B cell (primary cell): ENCODE data around the gene CFAP97D2. TPM values are rescaled to one million over a fixed set of nuclear protein-coding genes. Genes with fewer than 3 reads are reported as not detected.
A peak's percentile ranks its signal among the peaks of the same experiment; 100 is the strongest.

ENCODE experiments used
- ATAC-seq: fragments of 200-7000 bp; cut with Tn5 transposase; one replicate; pipeline ENCODE4 v1.10.0; 2021; ENCODE audit warnings: low read depth, mild to moderate bottlenecking, moderate number of reproducible peaks, moderate library complexity
- CTCF ChIA-PET: fragments of 350-600 bp; sonication (Branson Sonifier 250); formaldehyde crosslinking; loops from one replicate; lab custom pipeline; 2021; ENCODE audit warnings: antibody characterized with exemption, inconsistent platforms; lab: Charles Lee
- POLR2A ChIA-PET: fragments of 350-600 bp; sonication (Branson Sonifier 250); formaldehyde crosslinking; loops from one replicate; lab custom pipeline; 2021; ENCODE audit warnings: antibody characterized with exemption; lab: Charles Lee
- DNase-seq: peaks from one replicate; pipeline ENCODE4 v3.0.0; 2013
- H2AFZ ChIP-seq: 2 replicates; pipeline ENCODE4 v1.6.1; 2012; ENCODE audit warnings: mild to moderate bottlenecking, low read depth, low read length; ENCODE audit not compliant: insufficient read depth, poor library complexity, severe bottlenecking
- H3K27ac ChIP-seq, 2 donors: 1 replicate in 1 of 2; 2 replicates in 1 of 2; pipeline ENCODE4 v1.5.1; 2012 to 2013; ENCODE audit warnings: low read length in 2 of 2, mild to moderate bottlenecking in 2 of 2, moderate library complexity in 1 of 2
- H3K27me3 ChIP-seq, 4 experiments: fragments of 200-600 bp in 1 of 4; sonication (generic) in 1 of 4; replicated peaks in 1 of 4; 1 replicate in 2 of 4; 2 replicates in 2 of 4; pipeline versions ENCODE4 v1.6.1 to v1.7.0; 2013 to 2016; ENCODE audit warnings: low read length in 3 of 4, mild to moderate bottlenecking in 2 of 4, mixed read lengths in 1 of 4, moderate library complexity in 1 of 4; ENCODE audit not compliant: insufficient read depth in 4 of 4, control insufficient read depth in 3 of 4; ENCODE audit errors: control extremely low read depth in 1 of 4
- H3K36me3 ChIP-seq, 2 experiments: replicated peaks in 1 of 2; 1 replicate in 1 of 2; 2 replicates in 1 of 2; pipeline versions ENCODE4 v1.6.1 to v1.7.1; 2013; ENCODE audit warnings: low read length in 1 of 2; ENCODE audit not compliant: insufficient read depth in 2 of 2, control insufficient read depth in 1 of 2; ENCODE audit errors: control extremely low read depth in 1 of 2, extremely low read depth in 1 of 2
- H3K4me1 ChIP-seq, 2 donors: fragments of 200-600 bp in 1 of 2; sonication (generic) in 1 of 2; 1 replicate in 1 of 2; 2 replicates in 1 of 2; pipeline versions ENCODE4 v1.5.1 to v1.6.1; 2013 to 2017; ENCODE audit warnings: low read length in 2 of 2; ENCODE audit not compliant: control insufficient read depth in 2 of 2, insufficient read depth in 2 of 2
- H3K4me2 ChIP-seq: replicated peaks from 2 replicates; pipeline ENCODE3; 2012; ENCODE audit warnings: mild to moderate bottlenecking, low read depth, low read length; ENCODE audit not compliant: poor library complexity, severe bottlenecking
- H3K4me3 ChIP-seq, 5 experiments: fragments of 200-600 bp in 1 of 5; sonication (generic) in 1 of 5; 1 replicate in 3 of 5; 2 replicates in 2 of 5; pipeline versions ENCODE4 v1.5.1 to v1.7.0; 2011 to 2016; ENCODE audit warnings: low read length in 4 of 5, mild to moderate bottlenecking in 4 of 5, low read depth in 2 of 5, control low read depth in 1 of 5, moderate library complexity in 1 of 5; ENCODE audit not compliant: insufficient read depth in 1 of 5; ENCODE audit errors: control extremely low read depth in 1 of 5, extremely low read depth in 1 of 5
- H3K79me2 ChIP-seq: fragments of 200-600 bp; sonication (generic); one replicate; pipeline ENCODE4 v1.6.0; 2016; ENCODE audit warnings: low read length; ENCODE audit not compliant: control insufficient read depth, insufficient read depth
- H3K9ac ChIP-seq: fragments of 200-600 bp; sonication (generic); 2 replicates; pipeline ENCODE4 v1.6.1; 2017; ENCODE audit warnings: mild to moderate bottlenecking, low read length, moderate library complexity
- H3K9me3 ChIP-seq, 3 donors: one replicate each; pipeline versions ENCODE4 v1.6.1 to v1.7.1; 2013; ENCODE audit warnings: low read length in 2 of 3; ENCODE audit not compliant: control insufficient read depth in 2 of 3, insufficient read depth in 1 of 3; ENCODE audit errors: control extremely low read depth in 1 of 3
- H4K20me1 ChIP-seq: 2 replicates; pipeline ENCODE4 v1.6.0; 2012; ENCODE audit warnings: mild to moderate bottlenecking, low read length; ENCODE audit not compliant: insufficient read depth, control insufficient read depth, poor library complexity, severe bottlenecking
- H3K27ac Mint-ChIP-seq: one replicate; pipeline ENCODE4 v1.8.0; 2021; ENCODE audit warnings: mixed read lengths
- H3K27me3 Mint-ChIP-seq: one replicate; pipeline ENCODE4 v1.8.0; 2021; ENCODE audit warnings: mixed read lengths
- H3K4me1 Mint-ChIP-seq: one replicate; pipeline ENCODE4 v1.8.0; 2021; ENCODE audit warnings: mixed read lengths
- H3K4me3 Mint-ChIP-seq: one replicate; pipeline ENCODE4 v1.8.0; 2021; ENCODE audit warnings: mixed read lengths
- H3K9me3 Mint-ChIP-seq: one replicate; pipeline ENCODE4 v1.8.0; 2022; ENCODE audit warnings: mixed read lengths; ENCODE audit not compliant: insufficient read depth
- CTCF ChIP-seq: fragments of 200-600 bp; IDR thresholded peaks from one replicate; pipeline ENCODE4 v1.8.0; 2022; ENCODE audit warnings: antibody characterized with exemption, mild to moderate bottlenecking
- EZH2 ChIP-seq: IDR thresholded peaks from 2 replicates; pipeline ENCODE4 v1.6.1; 2012; ENCODE audit warnings: borderline replicate concordance, low read depth, mild to moderate bottlenecking, moderate library complexity, low read length; ENCODE audit not compliant: insufficient read depth, poor library complexity, severe bottlenecking
- WGBS: methylation state at CpG from one replicate; pipeline ENCODE4 v1.1.5; 2013; ENCODE audit warnings: missing lambda C conversion rate; ENCODE audit not compliant: insufficient coverage; 5-methylcytosine and 5-hydroxymethylcytosine counted together
- intact Hi-C: fragments of 100-400 bp; cut with micrococcal nuclease; formaldehyde crosslinking; loops from one replicate; pipeline ENCODE4 v1.10.0; 2022
- polyA plus RNA-seq: library from polyadenylated mRNA; depleted of rRNA; stranded (reverse); fragments of >200 nt; gene quantifications from 2 replicates; pipeline ENCODE4 v1.2.3, GENCODE V29; 2012
- total RNA-seq, 2 donors: library from RNA; stranded (reverse); fragments of 120-200 nt in 1 of 2; gene quantifications; 1 replicate in 1 of 2; 2 replicates in 1 of 2; pipeline versions ENCODE4 v1.2.3 to v1.2.4, GENCODE V29; 2013 to 2022

The CFAP97D2 gene
- total and polyA plus RNA-seq, 2 donors (not counting 1 experiment from before 2014, with no cell fraction given): 0.09 to 0.22 TPM

- Histone ChIP-seq H3K4me2 (peak overlapping the region; percentile 41), H3K4me3 (no peak overlapping the region), H3K36me3 (no peaks in the 10 kb centered on the region), H3K9me3 (no peaks in the 10 kb centered on the region), H3K27ac (peak overlapping the region in 1 of 2 donors; percentile 43), H3K4me1 (peaks cover 21 to 30% of the 10 kb centered on the region in 2 donors), H3K79me2 (peaks cover 20% of the 10 kb centered on the region), H3K9ac (no peak overlapping the region), H4K20me1 (peaks cover 13% of the 10 kb centered on the region), H3K27me3 (no peaks in the 10 kb centered on the region), H2AFZ (no peak overlapping the region)
- H3K9me3 Mint-ChIP-seq: no peaks in the 10 kb centered on the region
- ChIA-PET POLR2A (no interaction called here), CTCF (interaction anchor here (1.7 kb wide), 1 partner anchor 24 kb away, joined by 5 read pairs; no protein-coding TSS in a partner anchor)
- 64% methylated on average over 12 of the region's 12 CpGs for WGBS
- H3K27me3 Mint-ChIP-seq: no peaks in the 10 kb centered on the region
- intact Hi-C loops: loop anchor here (5.0 kb wide), 1 partner anchor 318 kb away; no protein-coding TSS in a partner anchor
- DNase-seq: no peak
- TF ChIP-seq CTCF (no peak), EZH2 (no peak)
- peaks cover 34% of the 10 kb centered on the region for H3K4me1 Mint-ChIP-seq
- no peak for ATAC-seq
- H3K27ac Mint-ChIP-seq: peak overlapping the region; percentile 21
- H3K4me3 Mint-ChIP-seq: no peak overlapping the region
Observed at GRCh38 chr13:114134944-114135610, 44.0 kb upstream of the CFAP97D2 start.

DNA sequence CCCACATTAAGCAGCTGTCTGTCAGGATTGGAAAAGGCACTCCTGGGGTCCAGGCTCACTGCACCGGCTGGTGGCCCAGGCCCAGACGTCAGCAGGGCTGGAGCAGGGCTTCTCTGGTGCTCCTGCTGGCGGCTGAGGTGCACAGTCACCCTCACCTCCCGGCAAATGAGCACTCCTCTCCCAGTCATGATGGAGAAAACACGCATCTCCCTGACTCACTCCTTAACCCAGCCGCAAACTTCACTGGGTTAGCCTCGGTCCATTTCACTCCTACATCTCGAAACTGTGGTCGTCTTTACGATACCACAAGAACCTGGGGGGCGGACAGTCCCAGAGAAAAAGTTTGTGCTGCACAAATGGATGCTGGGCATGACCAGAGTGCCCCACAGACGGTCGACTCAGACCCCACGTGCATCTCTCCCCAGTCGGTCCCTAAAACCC, 43.3 kb upstream of the CFAP97D2 start:
- Mint-ChIP-seq H3K27ac (peak overlapping the region; percentile 46), H3K9me3 (no peaks in the 10 kb centered on the region), H3K4me3 (no peak overlapping the region), H3K4me1 (peaks cover 27% of the 10 kb centered on the region), H3K27me3 (no peaks in the 10 kb centered on the region)
- no peak overlapping the region for H3K9ac ChIP-seq
- DNase-seq (no peak), ATAC-seq (no peak)
- intact Hi-C loops: no loop called here
- WGBS: 94% methylated on average over 13 of the region's 15 CpGs
- H3K4me2 ChIP-seq: no peak overlapping the region
- no peak overlapping the region for H2AFZ ChIP-seq
- peaks cover 21 to 30% of the 10 kb centered on the region in 2 donors for H3K4me1 ChIP-seq
- no peak for TF ChIP-seq CTCF
- TF ChIP-seq EZH2: no peak
- H3K27me3 ChIP-seq: no peaks in the 10 kb centered on the region
- no peak overlapping the region for H3K27ac ChIP-seq
- ChIA-PET POLR2A (no interaction called here), CTCF (interaction anchor here (1.6 to 1.7 kb wide), 2 partner anchors 25 to 91 kb away, joined by 5 to 6 read pairs; no protein-coding TSS in a partner anchor)
- peaks cover 14% of the 10 kb centered on the region for H3K79me2 ChIP-seq
- peaks cover 6% of the 10 kb centered on the region for H4K20me1 ChIP-seq
- no peaks in the 10 kb centered on the region for H3K36me3 ChIP-seq
- no peak overlapping the region for H3K4me3 ChIP-seq
- H3K9me3 ChIP-seq: no peaks in the 10 kb centered on the region
